GM21528 (cell line): ENCODE data around the gene PIK3C2A.

Experiments
- ATAC-seq: cut with Tn5 transposase; IDR thresholded peaks from one replicate; pipeline ENCODE4 v1.9.1; 2021; ENCODE audit warnings: mild to moderate bottlenecking, moderate library complexity; ENCODE audit not compliant: unreplicated experiment, low FRiP score

Gene PIK3C2A

DNA sequence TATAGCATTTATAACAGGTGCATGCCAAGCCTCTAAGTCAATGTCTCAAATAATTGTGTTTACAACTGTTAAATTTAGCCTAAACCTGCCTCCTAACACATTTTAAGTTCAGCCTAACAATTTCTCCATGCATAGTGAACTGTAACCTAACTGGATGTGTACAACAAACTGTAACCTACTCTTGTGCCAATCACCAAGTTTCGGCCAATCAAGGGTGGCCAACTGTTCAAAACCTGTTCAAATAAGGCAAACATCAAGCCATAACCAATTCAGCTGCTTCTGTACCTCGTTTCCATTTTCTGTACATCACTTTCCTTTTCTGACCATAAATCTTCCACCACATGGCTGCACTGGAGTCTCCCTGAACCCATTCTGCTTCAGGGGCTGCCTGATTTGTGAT, 45.4 kb downstream of the PIK3C2A start:
- no peak for ATAC-seq

DNA sequence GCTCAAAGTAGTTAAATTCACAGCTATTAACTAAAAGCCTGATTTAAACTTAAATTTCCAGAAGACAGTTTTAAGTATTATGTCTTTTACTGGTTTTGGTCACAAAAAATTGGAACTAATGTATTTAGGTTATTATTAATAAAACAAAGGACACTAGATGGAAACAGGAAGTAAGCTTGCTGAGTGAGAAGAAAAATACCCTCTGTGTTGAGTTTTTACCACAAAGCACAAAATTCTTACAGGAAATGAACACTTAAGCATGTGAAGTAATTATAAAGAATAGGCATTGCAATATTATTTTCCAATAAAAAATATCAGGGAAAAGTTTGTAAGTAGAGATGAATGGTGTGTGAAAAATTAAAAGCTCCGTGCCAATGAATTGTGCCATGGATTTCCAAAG, 46.3 kb downstream of the PIK3C2A start:
- no peak for ATAC-seq

DNA sequence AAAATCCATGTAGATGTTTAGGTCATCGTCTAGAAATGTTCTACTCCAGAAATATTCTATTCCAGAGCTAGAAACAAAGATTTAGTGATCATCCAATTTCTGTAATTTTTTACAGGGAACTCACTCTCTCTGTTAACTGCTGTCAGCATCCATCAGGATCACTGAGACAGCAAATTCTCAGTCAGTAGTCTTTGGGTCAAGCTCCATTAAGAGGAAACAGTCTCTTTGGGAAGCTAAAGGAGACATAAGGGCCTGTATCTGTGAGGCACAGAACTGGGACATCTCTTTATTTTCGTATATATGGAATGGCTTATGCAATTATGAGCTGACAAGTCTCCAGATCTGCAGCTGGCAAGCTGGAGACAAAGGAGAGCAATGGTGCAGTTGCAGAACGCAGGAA, 48.3 kb downstream of the PIK3C2A start:
- no peak for ATAC-seq
